Left renal pelvis (tissue), 4 donors: ENCODE measurements around the gene NENF. TPM values are rescaled to one million over a fixed set of nuclear protein-coding genes. Genes with fewer than 3 reads are reported as not detected.

ENCODE experiments used
- polyA plus RNA-seq, 4 donors: library from polyadenylated mRNA; unstranded; fragments of 120-200 nt; gene quantifications; one replicate each; pipeline ENCODE4 v1.2.1, GENCODE V29; 2013; ENCODE audit not compliant: insufficient read length in 4 of 4

Gene NENF
- polyA plus RNA-seq, 4 donors = 36.9 to 83.7 (median 41.1) TPM

Other genes starting within 250 kb of the NENF start
- gene PPP2R5A, start 147.5 kb upstream of the NENF start, polyA plus RNA-seq = 10 to 100 TPM; 23.5 to 43.1 (median 35.2) TPM
- gene PACC1, start 18.0 kb upstream of the NENF start, polyA plus RNA-seq = 10 to 100 TPM; 11.8 to 14.5 (median 13.9) TPM
- 10 to 100 TPM in 3 of 4 donors, 1 to 10 TPM in 1; 7.3 to 77.3 (median 14.3) TPM for gene ATF3, start 175.8 kb downstream of the NENF start, polyA plus RNA-seq